GM18951 (cell line): ENCODE data around the gene HEY2.
"Not testable (repeated sequence)": the region's sequence is repeated elsewhere in the genome, so short reads cannot be mapped to it uniquely, and the experiment has no call there.

Experiments used
- POLR2A ChIP-seq: IDR thresholded peaks from 4 replicates; pipeline ENCODE4 v1.6.1; 2011; ENCODE audit warnings: mild to moderate bottlenecking; ENCODE audit not compliant: insufficient read length, insufficient read depth; ENCODE audit errors: extremely low read depth
- in situ Hi-C: fragments of 300-500 bp; cut with MboI; formaldehyde crosslinking; loops from one replicate; pipeline ENCODE4 v1.12.0; 2022; ENCODE audit warnings: low sequenced_read_pairs, mixed read lengths, inconsistent platforms; ENCODE audit not compliant: unreplicated experiment

HEY2 gene

GRCh38 chr6:125749173-125749864, at the start of gene HEY2:
TSS of gene HEY2 (plus strand) at chr6:125749632. CDS start at chr6:125749777, 145 bp downstream.
- in situ Hi-C loops: no loop called here
- peak; percentile 43 for TF ChIP-seq POLR2A

GRCh38 chr6:125700581-125701353, 48.7 kb upstream of the HEY2 start:
- TF ChIP-seq POLR2A: no peak
- in situ Hi-C loops: no loop called here

GRCh38 chr6:125701354-125701668, 48.1 kb upstream of the HEY2 start:
- in situ Hi-C loops: no loop called here
- TF ChIP-seq POLR2A: no peak

- in situ Hi-C loops: not testable (repeated sequence)
These were observed 45.5 kb upstream of the HEY2 start for GRCh38 chr6:125703882-125704281.

- TF ChIP-seq POLR2A: no peak
- in situ Hi-C loops: no loop called here
These were observed 41.7 kb upstream of the HEY2 start for GRCh38 chr6:125707615-125708243.

GRCh38 chr6:125711013-125711675, 38.3 kb upstream of the HEY2 start:
- no peak for TF ChIP-seq POLR2A
- in situ Hi-C loops: no loop called here

GRCh38 chr6:125714441-125715090, 34.9 kb upstream of the HEY2 start:
- in situ Hi-C loops: no loop called here
- TF ChIP-seq POLR2A: no peak

GRCh38 chr6:125717120-125717731, 32.2 kb upstream of the HEY2 start:
- TF ChIP-seq POLR2A: no peak
- in situ Hi-C loops: no loop called here

GRCh38 chr6:125718109-125718508, 31.3 kb upstream of the HEY2 start:
- no peak for TF ChIP-seq POLR2A
- in situ Hi-C loops: no loop called here

GRCh38 chr6:125722886-125723285, 26.5 kb upstream of the HEY2 start:
- TF ChIP-seq POLR2A: no peak
- in situ Hi-C loops: no loop called here

GRCh38 chr6:125727216-125727615, 22.2 kb upstream of the HEY2 start:
- in situ Hi-C loops: no loop called here

GRCh38 chr6:125728739-125729138, 20.7 kb upstream of the HEY2 start:
- no peak for TF ChIP-seq POLR2A
- in situ Hi-C loops: no loop called here

More at GRCh38 chr6:125727216-125727615, 22.2 kb upstream of the HEY2 start:
- no peak for TF ChIP-seq POLR2A
